Prostate gland (tissue), 2 donors: ENCODE measurements around the gene TLR4.

Source experiments
- CTCF ChIP-seq, 4 experiments: fragments of 200-600 bp in 2 of 4; fragments of 450-650 bp in 2 of 4; sonication (generic) in 2 of 4; IDR thresholded peaks; 1 replicate in 3 of 4; 2 replicates in 1 of 4; pipeline ENCODE4 v1.5.1; 2016 to 2019; ENCODE audit warnings: antibody characterized with exemption in 4 of 4, mild to moderate bottlenecking in 2 of 4, moderate library complexity in 2 of 4
- POLR2A ChIP-seq: fragments of 450-650 bp; IDR thresholded peaks from one replicate; pipeline ENCODE4 v1.6.1; 2016; ENCODE audit warnings: antibody characterized with exemption, mild to moderate bottlenecking
- POLR2AphosphoS5 ChIP-seq: sonication (generic); formaldehyde crosslinking; IDR thresholded peaks from one replicate; pipeline ENCODE4 v1.6.1; 2017; ENCODE audit warnings: antibody characterized with exemption

GRCh38 chr9:117681888-117682287, 22.3 kb upstream of the TLR4 start:
- TF ChIP-seq CTCF (IDR thresholded peaks at IDR 0.05) (no peak), POLR2A (no peak), POLR2AphosphoS5 (no peak)
